IPS-20b (cell line): ENCODE measurements around the gene LIN37.

Experiments used
- H3K27ac ChIP-seq: one replicate; pipeline ENCODE4 v1.5.1; 2013; ENCODE audit warnings: low read length
- H3K27me3 ChIP-seq: 2 replicates; pipeline ENCODE4 v1.6.1; 2013; ENCODE audit warnings: mild to moderate bottlenecking, low read length, inconsistent platforms; ENCODE audit not compliant: insufficient read depth
- H3K36me3 ChIP-seq: 2 replicates; pipeline ENCODE4 v1.6.1; 2013; ENCODE audit warnings: low read depth, mild to moderate bottlenecking, inconsistent platforms, low read length, moderate library complexity; ENCODE audit not compliant: insufficient read depth
- H3K4me1 ChIP-seq: 2 replicates; pipeline ENCODE4 v1.6.1; 2013; ENCODE audit warnings: mild to moderate bottlenecking, control low read depth, inconsistent platforms, low read length, moderate library complexity; ENCODE audit not compliant: insufficient read depth
- H3K4me3 ChIP-seq: 2 replicates; pipeline ENCODE4 v1.5.1; 2013; ENCODE audit warnings: mild to moderate bottlenecking, low read length, inconsistent platforms
- H3K9ac ChIP-seq: 2 replicates; pipeline ENCODE4 v1.6.1; 2013; ENCODE audit warnings: low read depth, mild to moderate bottlenecking, inconsistent platforms, low read length, moderate library complexity
- H3K9me3 ChIP-seq: 2 replicates; pipeline ENCODE4 v1.6.1; 2013; ENCODE audit warnings: mild to moderate bottlenecking, low read depth, low read length, inconsistent platforms; ENCODE audit not compliant: insufficient read depth

Gene LIN37

GRCh38 chr19:35740108-35740422 is 8.3 kb upstream of the LIN37 start:
- H3K9ac ChIP-seq = peak overlapping the region; percentile 70; the same call in 1 of the 2 replicates
- no peaks in the 10 kb centered on the region for H3K4me1 ChIP-seq
- peak overlapping the region; percentile 80 for H3K4me3 ChIP-seq
- peaks cover 37% of the 10 kb centered on the region for H3K36me3 ChIP-seq
- no peak overlapping the region for H3K27ac ChIP-seq
- H3K27me3 ChIP-seq = no peaks in the 10 kb centered on the region
- H3K9me3 ChIP-seq = no peaks in the 10 kb centered on the region

DNA sequence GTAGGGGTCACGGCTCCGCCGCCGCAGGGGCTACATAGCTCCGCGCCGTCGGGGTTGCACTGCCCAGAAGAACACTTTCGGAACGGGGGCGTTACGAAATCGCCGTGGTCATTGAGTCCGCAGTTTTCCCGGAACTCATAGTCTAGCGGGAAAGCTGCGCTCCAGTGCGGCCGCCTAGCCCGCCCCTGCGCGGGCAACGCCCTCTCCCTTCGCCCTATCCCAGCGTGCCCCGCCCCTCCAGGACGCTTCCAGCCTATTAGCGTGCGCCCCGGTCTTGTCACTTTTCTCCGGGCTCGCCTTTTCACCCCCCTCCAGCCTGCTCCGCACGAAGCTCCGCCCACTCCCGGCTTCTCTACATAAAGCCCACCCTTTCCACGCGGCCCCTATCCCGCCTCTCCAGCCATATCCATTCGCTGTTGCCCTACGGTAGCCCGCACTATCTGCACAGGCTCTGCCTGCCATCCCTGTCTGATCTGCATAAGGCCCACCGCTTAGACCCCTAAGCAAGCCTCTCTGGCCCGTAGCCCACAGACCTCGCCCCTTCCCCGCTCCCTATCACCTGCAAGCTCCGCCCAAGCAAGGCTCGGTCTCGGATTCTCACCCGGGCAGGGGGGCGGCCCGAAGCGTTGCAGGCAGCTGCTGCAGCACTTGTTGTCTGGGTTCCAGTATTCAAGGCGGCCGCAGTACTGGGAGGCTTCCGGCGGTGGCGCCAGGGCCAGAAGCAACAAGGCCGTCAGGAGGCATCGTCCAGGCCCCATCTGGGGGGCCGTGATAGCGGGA is 7.8 kb upstream of the LIN37 start:
- Histone ChIP-seq H3K9ac (peak overlapping the region; percentile 82), H3K27ac (peak overlapping the region; percentile 52), H3K36me3 (peaks cover 33% of the 10 kb centered on the region), H3K4me1 (no peaks in the 10 kb centered on the region), H3K4me3 (peak overlapping the region; percentile 80), H3K27me3 (no peaks in the 10 kb centered on the region), H3K9me3 (no peaks in the 10 kb centered on the region)

DNA sequence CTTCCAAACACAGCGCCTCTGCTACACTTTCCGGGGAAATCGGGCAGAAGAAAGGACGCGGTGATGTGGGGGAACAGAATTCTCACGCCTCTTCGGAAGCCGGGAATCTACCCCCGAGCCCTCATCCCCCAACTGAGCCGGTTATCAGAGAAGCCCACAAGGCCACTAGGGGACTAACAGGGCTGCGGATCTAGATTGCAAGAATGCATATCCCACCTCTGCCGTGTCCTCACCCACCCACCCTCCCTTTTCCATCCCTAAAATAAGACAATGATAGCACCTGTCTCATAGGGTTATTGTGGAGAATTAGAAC is 7.2 kb upstream of the LIN37 start:
- Histone ChIP-seq H3K27me3 (no peaks in the 10 kb centered on the region), H3K4me1 (peaks cover 1% of the 10 kb centered on the region; the same call in 1 of the 2 replicates), H3K27ac (peak overlapping the region; percentile 52), H3K4me3 (peak overlapping the region; percentile 80), H3K9ac (peak overlapping the region; percentile 82), H3K9me3 (no peaks in the 10 kb centered on the region), H3K36me3 (peaks cover 29% of the 10 kb centered on the region)

GRCh38 chr19:35742121-35742724 is 6.2 kb upstream of the LIN37 start, which contains the start of gene IGFLR1:
IGFLR1 (minus strand) TSS chr19:35742452; CDS start chr19:35741180, 1,272 bp downstream.
- Histone ChIP-seq H3K4me1 (peaks cover 3% of the 10 kb centered on the region; the same call in 1 of the 2 replicates), H3K27me3 (no peaks in the 10 kb centered on the region), H3K36me3 (peaks cover 19% of the 10 kb centered on the region), H3K9ac (no peak within 1 kb of the TSS; the same call in 1 of the 2 replicates), H3K9me3 (no peaks in the 10 kb centered on the region), H3K27ac (no peak within 1 kb of the TSS), H3K4me3 (peak within 1 kb of the TSS; percentile 80)

DNA sequence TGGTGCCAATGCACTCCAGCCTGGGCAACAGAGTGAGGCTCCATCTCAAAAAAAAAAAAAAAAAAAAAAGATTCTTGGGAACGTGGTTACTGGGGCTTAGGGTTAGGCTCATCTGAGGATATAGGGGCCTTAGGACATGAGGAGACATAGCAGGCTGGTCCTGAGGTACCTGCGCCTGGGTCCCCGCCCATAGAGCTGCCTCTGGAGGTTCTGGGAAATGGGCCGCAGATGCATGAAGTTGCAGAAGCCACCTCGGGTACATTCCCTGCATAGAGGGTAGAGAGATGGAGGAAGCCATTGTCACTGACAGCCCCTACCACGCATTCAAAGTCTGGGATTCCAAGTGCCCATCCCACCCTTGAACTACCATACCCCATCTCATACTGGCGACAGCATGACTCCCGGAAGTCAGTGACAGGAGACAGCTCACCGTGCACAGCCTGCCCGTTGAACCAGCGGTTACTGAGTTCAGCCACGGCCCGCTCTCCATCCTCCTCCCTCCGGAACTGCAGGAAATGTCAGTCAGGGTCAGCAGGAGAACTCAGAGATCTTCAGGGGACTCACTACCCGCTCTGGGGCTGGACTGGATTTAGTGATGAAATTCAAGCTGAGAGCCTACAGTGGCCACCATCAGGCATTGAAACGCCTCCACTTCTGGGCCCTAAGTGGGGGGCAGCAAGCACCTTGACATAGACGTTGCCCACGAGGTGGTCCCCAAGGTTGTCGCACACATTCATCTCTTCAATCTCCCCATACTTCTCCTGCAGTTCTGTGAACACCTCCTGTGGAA is 4.5 kb upstream of the LIN37 start:
- Histone ChIP-seq H3K27ac (no peak overlapping the region), H3K4me3 (peak overlapping the region; percentile 83), H3K36me3 (peaks cover 4% of the 10 kb centered on the region), H3K9me3 (no peaks in the 10 kb centered on the region), H3K4me1 (peaks cover 3% of the 10 kb centered on the region; the same call in 1 of the 2 replicates), H3K9ac (peak overlapping the region; percentile 97; the same call in 1 of the 2 replicates), H3K27me3 (no peaks in the 10 kb centered on the region)

DNA sequence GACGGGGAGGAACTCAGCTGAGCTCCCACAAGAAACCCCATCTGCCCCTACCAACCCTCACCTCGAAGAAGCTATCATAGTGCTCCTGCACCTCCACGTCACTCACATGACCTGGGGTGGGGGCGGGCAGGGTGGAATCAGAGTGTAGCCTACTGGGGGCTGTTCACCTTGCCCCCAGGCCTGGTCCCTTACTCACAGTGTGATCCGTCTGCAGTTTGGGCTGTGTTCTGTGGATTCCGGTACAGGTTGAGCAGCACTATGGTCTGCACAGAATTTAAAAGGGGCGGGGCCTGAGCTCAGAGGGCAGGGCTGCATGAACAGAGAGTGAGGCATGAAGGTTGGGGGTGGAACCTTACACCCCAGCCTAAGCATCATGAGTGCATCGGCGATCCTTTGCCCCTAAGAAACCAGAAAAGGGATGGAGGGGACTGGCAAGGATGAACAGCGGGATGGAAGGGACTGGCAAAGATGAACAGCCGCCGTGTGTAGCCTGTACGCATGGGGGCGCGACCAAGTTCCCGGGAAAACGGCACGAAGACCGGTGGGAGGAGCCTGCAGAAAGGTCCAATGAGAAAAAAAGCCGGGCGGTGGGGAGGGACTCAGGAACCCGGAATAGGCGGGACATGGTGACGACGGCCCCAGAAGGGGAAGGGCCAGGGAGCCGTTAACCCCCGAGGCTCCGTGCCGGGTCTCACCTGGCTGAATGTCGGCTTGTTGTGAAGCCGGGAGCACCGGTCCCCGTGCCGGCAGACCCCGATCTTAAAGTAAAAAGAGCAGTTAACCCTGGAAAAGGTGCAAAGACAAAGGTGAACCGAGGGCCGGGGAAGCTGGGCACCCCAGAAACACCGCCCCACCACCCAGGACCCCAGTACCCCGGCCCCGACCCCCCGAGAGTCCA is 3.7 kb upstream of the LIN37 start:
- peak overlapping the region; percentile 83 for H3K4me3 ChIP-seq
- peak overlapping the region; percentile 97; the same call in 1 of the 2 replicates for H3K9ac ChIP-seq
- H3K27me3 ChIP-seq = no peaks in the 10 kb centered on the region
- no peaks in the 10 kb centered on the region for H3K9me3 ChIP-seq
- peak overlapping the region; percentile 94 for H3K27ac ChIP-seq
- peaks cover 3% of the 10 kb centered on the region; the same call in 1 of the 2 replicates for H3K4me1 ChIP-seq
- no peaks in the 10 kb centered on the region for H3K36me3 ChIP-seq

DNA sequence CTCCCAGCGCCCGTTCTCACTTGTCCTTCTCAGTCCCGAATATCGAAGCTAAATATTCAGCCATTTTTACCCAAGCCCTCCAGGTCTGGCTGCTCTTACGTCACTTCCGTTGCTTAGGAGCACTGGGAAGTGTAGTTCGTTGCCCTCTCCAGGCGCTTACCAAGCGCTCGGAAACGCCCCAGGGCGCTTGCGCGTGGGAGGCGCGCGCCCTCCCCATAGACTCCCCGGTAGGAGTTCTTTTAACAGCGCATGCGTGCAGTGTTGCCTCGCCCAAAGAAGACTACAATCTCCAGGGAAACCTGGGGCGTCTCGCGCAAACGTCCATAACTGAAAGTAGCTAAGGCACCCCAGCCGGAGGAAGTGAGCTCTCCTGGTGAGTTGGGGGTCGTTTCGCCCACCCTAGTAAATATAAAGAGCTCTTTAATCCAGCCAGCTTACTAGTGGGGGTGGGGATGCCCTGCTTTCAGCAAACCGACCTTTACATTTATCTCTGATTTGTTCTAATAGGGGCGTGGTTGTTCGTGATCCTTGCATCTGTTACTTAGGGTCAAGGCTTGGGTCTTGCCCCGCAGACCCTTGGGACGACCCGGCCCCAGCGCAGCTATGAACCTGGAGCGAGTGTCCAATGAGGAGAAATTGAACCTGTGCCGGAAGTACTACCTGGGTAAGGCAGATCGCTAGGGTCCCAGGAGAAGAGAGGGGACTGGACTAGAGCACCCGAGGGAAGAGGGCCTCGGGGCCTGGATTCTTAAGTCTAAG is 2.9 kb upstream of the LIN37 start, which contains the start of the genes PSENEN and U2AF1L4:
Gene PSENEN, plus strand, starts transcription at position 324 of the 759 bp plus-strand sequence. Its CDS starts 280 bp downstream, at position 604.
Gene U2AF1L4, minus strand, starts transcription at position 91 of the 759 bp plus-strand sequence. Its CDS starts 27 bp downstream, at position 64.
- Histone ChIP-seq H3K27me3 (no peaks in the 10 kb centered on the region), H3K9ac (peak within 1 kb of the TSS; percentile 97; the same call in 1 of the 2 replicates), H3K9me3 (no peaks in the 10 kb centered on the region), H3K4me1 (peaks cover 3% of the 10 kb centered on the region; the same call in 1 of the 2 replicates), H3K36me3 (no peaks in the 10 kb centered on the region), H3K27ac (peak within 1 kb of the TSS; percentile 94), H3K4me3 (peak within 1 kb of the TSS; percentile 83)

GRCh38 chr19:35746087-35746462 is 2.3 kb upstream of the LIN37 start:
- H3K4me1 ChIP-seq = peaks cover 3% of the 10 kb centered on the region; the same call in 1 of the 2 replicates
- peak overlapping the region; percentile 65 for H3K27ac ChIP-seq
- no peaks in the 10 kb centered on the region for H3K9me3 ChIP-seq
- H3K36me3 ChIP-seq = no peaks in the 10 kb centered on the region
- peak overlapping the region; percentile 83 for H3K4me3 ChIP-seq
- peak overlapping the region; percentile 97; the same call in 1 of the 2 replicates for H3K9ac ChIP-seq
- no peaks in the 10 kb centered on the region for H3K27me3 ChIP-seq

- H3K4me3 ChIP-seq = peak overlapping the region; percentile 83
- H3K27ac ChIP-seq = no peak overlapping the region
- H3K9ac ChIP-seq = peak overlapping the region; percentile 97; the same call in 1 of the 2 replicates
- no peaks in the 10 kb centered on the region for H3K9me3 ChIP-seq
- peaks cover 3% of the 10 kb centered on the region; the same call in 1 of the 2 replicates for H3K4me1 ChIP-seq
- no peaks in the 10 kb centered on the region for H3K27me3 ChIP-seq
- H3K36me3 ChIP-seq = no peaks in the 10 kb centered on the region
Measured at GRCh38 chr19:35746531-35746930, 1.8 kb upstream of the LIN37 start.

- H3K9me3 ChIP-seq = no peaks in the 10 kb centered on the region
- no peaks in the 10 kb centered on the region for H3K36me3 ChIP-seq
- no peak overlapping the region for H3K27ac ChIP-seq
- no peak overlapping the region for H3K4me3 ChIP-seq
- H3K27me3 ChIP-seq = peaks cover 6% of the 10 kb centered on the region; the same call in 1 of the 2 replicates
- H3K9ac ChIP-seq = no peak overlapping the region
- peaks cover 6% of the 10 kb centered on the region; the same call in 1 of the 2 replicates for H3K4me1 ChIP-seq
Measured at GRCh38 chr19:35750167-35750566, 1.8 kb downstream of the LIN37 start.
